ENCODE measurements around the gene HERC3.
"Not testable (repeated sequence)": the region's sequence is repeated elsewhere in the genome, so short reads cannot be mapped to it uniquely, and the experiment has no call there.

The HERC3 gene

DNA sequence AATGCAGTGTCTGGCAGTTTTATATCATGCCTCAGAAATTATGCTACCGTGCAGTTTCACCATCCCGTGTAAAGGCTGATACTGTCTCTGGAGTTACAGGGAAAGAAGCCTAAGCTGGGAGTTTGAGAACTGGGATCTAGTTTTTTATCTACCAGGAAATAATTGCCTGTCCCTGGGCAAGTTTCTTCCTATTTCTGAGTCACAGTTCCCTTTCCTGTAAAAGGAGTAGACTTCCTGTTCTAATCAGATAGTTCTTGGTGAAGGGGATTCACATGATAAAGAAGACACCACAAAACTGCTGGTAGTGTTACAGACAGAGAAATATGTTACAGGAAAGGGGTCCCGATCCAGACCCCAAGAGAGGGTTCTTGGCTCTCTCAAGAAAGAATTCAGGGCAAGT is 17.1 kb downstream of the HERC3 start:
- no peak for DNase-seq (ENCODE audit: low spot score)

- not testable (repeated sequence) for DNase-seq (ENCODE audit: low spot score)
These were observed 17.5 kb downstream of the HERC3 start for GRCh38 chr4:88609794-88610193.

- DNase-seq (ENCODE audit: low spot score), result no peak
These were observed 18.5 kb downstream of the HERC3 start for GRCh38 chr4:88610771-88611170.

DNA sequence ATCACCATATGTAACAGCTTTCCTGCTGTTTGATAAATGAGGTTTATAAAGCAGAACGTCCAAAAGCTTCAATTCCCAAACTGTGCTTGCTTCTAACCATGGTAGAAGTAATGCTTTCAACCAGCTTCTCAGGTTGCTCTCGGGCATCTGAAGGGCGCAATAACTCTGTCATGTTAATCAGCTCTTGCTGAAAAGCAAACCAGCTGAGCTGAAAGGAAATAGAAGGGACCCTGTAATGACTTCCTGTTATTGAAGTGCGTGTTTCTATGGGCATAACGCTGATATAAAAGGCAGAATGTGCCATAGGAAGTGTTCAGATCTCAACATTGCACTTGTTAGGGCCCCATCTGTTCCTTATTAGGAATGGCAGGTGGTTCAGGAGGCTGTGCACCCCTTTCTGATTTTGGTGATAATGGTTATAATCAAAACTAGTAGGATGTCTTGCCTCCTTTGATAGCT is 21.2 kb downstream of the HERC3 start:
- peak; percentile 76 for DNase-seq (ENCODE audit: low spot score)

DNA sequence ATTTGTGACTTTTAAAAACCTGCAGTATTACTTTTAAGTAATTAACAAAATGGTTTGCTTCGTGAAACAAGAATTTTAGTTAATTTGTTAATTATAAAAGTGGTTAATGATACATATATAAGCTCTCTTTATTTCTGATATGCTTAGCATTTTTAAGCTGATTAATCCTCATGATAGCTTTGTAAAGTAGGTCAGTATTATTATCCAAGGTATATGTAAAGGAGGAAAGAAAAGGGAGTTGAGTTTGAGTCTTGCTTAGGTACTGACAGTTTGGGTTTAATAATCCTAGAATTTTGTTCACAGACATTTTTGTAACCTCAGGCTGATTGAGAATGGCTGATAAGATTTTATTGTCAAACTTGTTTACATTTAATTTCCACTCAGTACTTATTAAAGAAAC is 21.8 kb downstream of the HERC3 start:
- DNase-seq (ENCODE audit: low spot score), result no peak

DNA sequence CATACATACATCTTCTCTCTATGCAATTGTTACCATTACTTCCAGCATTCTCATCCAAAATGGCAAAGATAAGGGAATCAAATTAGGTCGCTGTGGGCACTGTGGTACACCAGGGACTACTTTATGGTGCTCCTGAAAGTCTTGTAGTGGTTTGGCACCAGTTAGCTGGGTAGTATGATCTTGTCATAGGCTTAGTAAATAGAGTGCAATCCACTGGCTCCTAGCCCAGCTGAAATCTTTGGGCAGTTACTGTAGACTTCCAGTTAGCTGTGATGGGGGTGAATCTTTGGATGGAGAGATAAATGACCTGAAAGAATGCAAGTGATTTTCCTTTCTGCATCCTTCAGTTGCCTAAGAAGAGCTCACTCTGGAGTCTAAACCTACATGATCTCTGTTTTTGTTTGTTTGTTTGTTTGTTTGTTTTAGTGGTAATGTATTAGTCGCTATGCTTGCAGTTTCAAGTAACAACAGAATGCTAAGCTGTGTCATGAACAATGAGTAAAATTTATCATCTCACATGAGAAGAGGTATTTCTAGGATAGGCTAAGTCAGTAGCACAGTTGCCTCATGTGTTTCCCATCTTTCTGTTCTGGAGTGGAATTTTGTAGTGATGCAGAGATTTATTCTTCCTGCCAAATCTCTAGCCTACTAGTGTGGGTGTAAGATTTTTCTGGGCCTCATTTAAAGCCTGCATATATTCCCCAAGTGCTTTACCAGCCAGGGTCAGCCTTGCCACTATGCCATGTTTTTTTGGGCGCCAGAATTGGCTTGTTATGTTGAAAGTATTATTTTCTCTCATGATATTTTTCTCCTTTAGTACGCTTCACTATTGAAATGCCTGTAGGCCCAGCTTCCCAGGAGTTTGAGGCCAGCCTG is 24.2 kb downstream of the HERC3 start:
- no peak for DNase-seq (ENCODE audit: low spot score)

DNA sequence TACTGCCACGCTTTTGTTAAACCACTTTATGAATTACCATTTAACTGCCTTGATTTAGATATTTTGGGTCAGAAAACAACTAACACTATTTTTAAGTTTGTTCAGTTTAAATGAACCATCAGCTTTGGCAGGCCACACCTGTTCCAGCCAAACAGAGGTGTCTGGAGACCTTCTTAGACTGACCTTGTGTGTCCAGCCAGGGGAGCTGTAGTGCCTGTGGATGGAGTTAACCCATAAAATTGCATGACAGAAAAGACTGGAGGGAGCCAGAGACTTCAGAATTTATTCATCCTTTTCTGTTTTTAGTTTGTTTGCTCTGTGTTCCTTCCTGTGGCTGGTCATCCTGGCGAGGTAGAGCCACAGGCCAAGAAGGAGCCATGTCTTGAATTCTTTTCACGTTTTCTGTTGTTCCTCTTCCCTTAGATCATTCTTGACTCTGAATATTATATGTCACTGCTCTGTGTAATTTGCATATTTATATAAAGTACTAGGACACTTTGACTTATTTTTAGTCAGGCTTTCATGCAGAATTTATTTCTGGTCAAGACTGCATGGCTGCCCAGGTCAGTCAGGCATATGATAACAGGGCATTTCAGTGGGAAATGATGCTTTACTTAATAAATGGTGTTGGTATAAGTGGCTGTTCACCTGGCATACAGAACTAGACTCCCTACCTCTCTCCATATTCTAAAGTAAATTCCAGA is 26.7 kb downstream of the HERC3 start:
- DNase-seq (ENCODE audit: low spot score), result no peak

DNA sequence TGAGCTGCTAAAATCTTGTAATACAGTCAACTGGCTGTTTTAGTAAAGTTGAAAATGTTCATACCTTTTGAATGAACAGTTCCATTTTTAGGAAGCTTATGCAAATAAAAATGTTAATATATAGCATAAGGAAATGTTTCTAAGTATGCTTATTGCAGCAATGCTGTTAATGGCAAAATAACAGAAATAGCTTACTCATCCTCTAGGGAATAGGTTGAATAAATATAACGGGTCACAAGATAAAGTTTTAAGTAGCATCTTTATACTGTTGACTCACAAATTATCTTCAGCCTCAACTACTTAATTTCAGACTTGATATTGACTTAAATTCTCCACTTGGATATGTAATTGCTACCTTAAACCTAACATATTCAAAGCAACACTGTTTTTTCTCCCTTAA is 27.7 kb downstream of the HERC3 start:
- DNase-seq (ENCODE audit: low spot score), result no peak

DNA sequence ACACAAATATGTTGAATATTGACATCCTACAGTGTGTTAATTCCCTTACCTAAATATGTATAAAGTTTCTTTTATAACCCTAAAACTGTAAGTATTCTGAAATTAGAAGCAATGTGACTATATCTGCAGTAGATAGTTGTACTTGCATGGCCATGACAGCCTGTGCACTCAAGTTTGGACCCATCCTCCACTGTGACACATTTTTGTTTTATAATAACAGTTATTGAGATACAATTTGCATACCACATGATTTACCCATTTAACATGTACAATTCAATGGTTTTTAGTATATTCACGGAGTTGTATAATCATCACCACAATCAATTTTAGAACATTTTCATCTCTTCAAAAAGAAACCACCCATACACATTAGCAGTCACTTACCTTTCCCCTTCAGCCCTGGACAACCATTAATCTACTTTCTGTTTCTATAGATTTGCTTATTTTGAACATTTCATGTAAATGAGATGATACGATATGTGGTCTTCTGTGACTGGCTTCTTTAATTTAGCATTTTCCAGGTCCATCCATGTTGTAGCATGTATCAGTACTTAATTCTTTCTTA is 29.6 kb downstream of the HERC3 start:
- no peak for DNase-seq (ENCODE audit: low spot score)

- no peak for DNase-seq (ENCODE audit: low spot score)
These were observed 30.8 kb downstream of the HERC3 start for GRCh38 chr4:88623097-88623496.

DNA sequence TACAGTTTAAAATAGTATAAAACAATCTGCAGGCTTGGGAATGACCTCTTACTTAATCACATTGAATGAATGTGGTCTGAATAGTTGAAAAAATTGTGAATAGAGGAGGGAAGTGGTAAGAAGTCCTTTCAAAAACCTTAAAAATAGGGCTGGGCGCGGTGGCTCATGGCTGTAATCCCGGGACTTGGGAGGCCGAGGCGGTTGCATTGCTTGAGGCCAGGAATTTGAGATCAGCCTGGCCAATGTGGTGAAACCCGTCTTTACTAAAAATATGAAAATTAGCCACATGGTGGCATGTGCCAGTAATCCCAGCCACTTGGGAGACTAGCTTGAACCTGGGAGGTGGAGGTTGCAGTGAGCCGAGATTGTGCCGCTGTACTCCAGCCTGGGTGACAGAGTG is 36.5 kb downstream of the HERC3 start:
- no peak for DNase-seq (ENCODE audit: low spot score)

DNA sequence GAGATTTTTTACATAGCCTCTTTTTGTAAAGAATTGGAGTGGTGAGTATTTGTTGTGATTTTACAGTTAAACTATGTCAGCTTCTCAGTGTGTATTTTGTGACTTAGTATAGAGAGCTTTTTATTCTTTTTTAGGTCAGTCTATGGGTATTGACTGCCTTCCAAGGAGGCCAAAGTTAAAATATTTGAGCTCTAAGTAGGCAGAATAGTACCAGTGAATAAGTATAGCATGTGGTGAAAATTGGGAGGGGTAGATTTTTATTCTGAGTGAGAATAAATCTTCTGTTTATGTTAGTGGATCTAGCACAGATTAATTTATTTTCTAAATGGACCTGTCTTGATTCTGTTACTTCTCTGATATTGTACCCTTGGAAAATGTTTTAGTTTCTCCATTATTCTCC is 37.5 kb downstream of the HERC3 start:
- DNase-seq (ENCODE audit: low spot score), result no peak

- no peak for DNase-seq (ENCODE audit: low spot score)
These were observed 38.5 kb downstream of the HERC3 start for GRCh38 chr4:88630756-88631155.

DNA sequence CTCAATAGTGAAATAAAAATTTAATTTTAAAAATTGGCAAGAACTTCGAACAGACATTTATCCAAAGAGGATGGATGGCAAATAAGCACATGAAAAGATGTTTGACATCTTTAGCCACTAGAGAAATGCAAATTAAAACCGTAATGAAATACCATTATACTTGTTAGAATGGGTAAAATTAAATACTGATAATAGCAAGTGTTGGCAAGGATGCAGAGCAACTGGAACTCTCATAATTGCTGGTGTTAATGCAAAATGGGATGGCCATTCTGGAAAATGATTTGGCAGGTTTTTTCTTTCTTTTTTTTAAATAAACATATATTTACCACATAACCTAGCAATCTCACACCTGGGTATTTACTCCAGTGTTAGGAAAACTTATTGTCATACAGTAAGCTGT is 51.7 kb downstream of the HERC3 start:
- DNase-seq (ENCODE audit: low spot score), result no peak

- DNase-seq (ENCODE audit: low spot score), result no peak
These were observed 53.7 kb downstream of the HERC3 start for GRCh38 chr4:88645994-88646393.

- no peak for DNase-seq (ENCODE audit: low spot score)
These were observed 54.4 kb downstream of the HERC3 start for GRCh38 chr4:88646528-88647280.

DNA sequence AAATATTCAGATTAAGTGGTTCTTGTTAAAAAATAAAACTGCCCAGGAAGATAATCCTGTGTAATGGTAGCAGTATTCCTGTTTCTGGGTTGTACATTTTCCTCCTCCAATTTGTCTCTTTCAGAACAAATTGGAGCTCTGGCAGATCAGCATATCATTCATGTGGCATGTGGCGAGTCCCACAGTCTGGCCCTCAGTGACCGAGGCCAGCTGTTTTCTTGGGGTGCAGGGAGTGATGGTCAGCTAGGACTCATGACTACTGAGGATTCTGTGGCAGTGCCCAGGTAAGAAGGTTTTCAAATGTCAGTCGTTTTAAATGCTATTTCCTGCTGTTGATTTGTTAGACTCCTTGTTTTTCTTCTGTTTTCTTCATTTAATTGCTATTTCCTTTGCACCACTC is 57.4 kb downstream of the HERC3 start:
- DNase-seq (ENCODE audit: low spot score), result no peak

DNA sequence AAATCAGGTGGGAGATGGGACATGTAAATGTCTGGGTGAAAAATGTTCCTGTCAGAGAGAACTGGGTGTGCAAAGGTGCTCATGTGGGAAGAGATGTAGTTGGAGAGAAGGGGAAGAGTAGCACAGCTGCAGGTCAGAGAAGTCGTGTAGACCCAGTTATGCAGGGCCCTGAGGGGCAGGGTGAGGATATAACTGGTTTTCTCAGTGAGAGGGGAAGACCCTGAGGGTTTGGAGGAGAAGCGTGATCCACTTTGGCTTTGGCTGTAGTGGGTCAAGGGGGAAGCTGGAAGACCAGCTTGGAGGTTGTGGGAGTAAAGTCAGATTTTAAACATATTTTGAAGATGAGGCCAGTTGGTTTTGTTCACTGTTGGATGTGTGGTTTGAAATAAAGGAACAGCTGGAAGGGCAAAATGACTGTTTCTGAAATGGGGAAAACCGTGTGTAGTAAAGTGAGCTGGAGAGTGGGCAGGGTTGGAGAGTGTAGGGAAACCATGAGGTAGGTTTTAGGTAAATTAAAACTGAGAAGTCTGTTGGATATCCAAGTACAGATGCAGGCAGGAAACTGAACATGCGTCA is 61.2 kb downstream of the HERC3 start:
- no peak for DNase-seq (ENCODE audit: low spot score)

DNA sequence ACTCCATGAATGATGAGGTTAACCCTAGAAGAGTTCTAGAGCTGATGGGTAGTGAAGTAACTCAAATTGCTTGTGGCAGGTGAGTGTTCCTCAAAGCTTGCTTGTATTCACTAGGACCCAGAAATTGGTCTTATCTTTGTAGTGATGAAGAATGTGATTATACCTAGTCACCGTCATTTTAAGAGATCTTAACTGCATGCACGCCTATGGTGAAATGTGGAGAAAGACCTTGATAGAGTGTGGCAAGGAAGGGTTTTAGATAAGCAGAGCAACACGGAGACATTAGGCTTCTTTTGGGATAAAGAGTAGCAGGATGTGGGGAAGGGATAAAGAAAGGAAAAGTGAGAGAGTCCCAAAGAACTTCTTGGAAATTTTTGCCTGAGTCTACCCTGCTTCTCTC is 62.9 kb downstream of the HERC3 start:
- no peak for DNase-seq (ENCODE audit: low spot score)

DNA sequence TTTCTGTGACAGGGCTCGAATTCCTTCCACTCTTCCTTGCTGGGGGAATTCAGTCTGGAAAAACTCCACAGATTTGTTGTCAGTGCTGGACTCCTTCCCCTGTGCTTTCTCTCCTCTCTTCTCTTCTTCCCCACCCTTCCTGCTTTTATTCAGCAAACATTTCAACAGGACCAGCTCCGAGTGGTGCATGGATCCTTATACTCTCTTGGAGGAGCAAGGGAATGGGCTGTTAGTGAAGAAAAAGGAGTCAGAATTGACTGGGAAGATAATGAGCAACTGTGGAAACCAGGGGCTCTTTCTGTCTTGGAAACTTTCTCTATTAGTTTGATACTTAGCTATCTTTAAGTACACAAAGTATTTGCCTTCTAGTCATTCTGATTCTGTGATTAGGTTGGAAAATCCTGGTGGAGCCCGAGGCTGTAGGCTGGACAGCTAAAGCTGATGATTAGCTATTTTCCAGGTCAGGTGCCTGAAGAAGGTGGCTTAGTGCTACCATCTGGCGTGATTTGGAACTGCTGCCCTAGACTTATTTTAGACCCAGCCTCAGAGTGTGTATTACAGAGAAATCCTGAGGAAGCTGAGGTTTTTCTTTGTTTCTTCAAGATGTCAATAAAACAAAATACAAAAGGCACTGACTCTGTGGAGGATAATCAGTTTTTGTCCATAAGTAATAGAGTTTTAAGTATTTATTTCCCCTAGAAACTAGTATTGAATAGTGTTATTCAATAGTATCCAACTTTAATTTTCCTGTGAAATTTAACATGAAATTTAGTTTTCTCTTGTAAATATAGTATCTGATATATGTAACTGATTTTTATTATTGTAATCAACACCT is 67.0 kb downstream of the HERC3 start:
- peak; percentile 27 for DNase-seq (ENCODE audit: low spot score)

DNA sequence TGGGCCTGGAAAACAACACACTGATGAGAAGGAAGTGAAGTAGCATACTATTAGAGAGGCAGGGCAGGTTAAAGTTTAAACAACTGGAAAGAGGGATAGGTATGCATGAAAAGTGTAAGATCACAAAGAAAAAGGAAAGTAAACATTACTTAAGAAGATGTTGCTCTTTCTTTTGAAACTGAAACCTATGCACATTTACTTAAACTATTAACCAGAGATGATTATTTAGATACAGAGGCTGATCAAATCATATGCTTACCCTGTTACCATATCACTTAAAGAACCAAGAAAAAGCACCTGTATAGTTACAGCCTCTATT is 67.6 kb downstream of the HERC3 start:
- no peak for DNase-seq (ENCODE audit: low spot score)
